SH-SY5Y (cell line): ENCODE results near the gene C5orf34.

Experiments
- GATA2 ChIP-seq: IDR thresholded peaks from 2 replicates; pipeline ENCODE4 v1.6.1; 2011; ENCODE audit warnings: mild to moderate bottlenecking, low read depth, low read length
- GATA3 ChIP-seq: IDR thresholded peaks from 2 replicates; pipeline ENCODE4 v1.6.1; 2011; ENCODE audit warnings: low read depth, mild to moderate bottlenecking, low read length, moderate library complexity

DNA sequence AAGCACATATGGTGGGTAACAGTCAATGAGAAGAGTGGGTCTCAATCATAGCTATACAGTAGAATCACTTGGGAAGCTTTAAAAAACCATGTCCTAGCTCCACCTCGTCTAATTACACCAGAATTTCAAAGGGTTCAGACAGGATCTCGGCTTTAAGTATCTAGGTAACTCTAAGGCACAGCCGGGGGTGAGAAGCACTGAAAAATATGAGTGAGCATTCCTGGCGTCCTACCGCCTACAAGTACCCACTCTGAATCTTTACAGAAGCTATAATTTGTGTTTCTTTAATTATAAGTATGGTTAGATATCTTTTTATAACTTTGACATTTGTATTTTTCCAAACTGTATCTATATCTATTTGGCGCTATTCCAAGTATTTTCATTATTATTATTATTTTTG is 25.8 kb upstream of the C5orf34 start:
- TF ChIP-seq GATA2 (no peak), GATA3 (no peak)
